ENCODE data around the gene GGACT. TPM values are rescaled to one million over a fixed set of nuclear protein-coding genes. Genes with fewer than 3 reads are reported as not detected.

Gene GGACT
- total RNA-seq, 1 donor from 2014 or later = 1.3 TPM

- Histone ChIP-seq H3K4me3 (no peak overlapping the region), H3K9me3 (ENCODE audit: low read depth) (no peaks in the 10 kb centered on the region), H3K9ac (no peak overlapping the region), H3K4me2 (no peak overlapping the region), H4K20me1 (ENCODE audit: low read depth) (peaks cover 7% of the 10 kb centered on the region), H2AFZ (replicated peaks) (no peak overlapping the region), H3K79me2 (ENCODE audit: low read depth) (no peaks in the 10 kb centered on the region), H3K36me3 (peaks cover 7% of the 10 kb centered on the region), H3K27ac (no peak overlapping the region), H3K27me3 (no peaks in the 10 kb centered on the region), H3K4me1 (peaks cover 16% of the 10 kb centered on the region), H3F3A (ENCODE audit: low read depth) (no peaks in the 10 kb centered on the region)
- H3K27me3 Mint-ChIP-seq (ENCODE audit: insufficient read depth, low read depth) = no peaks in the 10 kb centered on the region
- H3K36me3 Mint-ChIP-seq = peaks cover 50% of the 10 kb centered on the region
- no peak for DNase-seq (ENCODE audit: low spot score)
- H3K9me3 Mint-ChIP-seq = no peaks in the 10 kb centered on the region
- H3K4me1 Mint-ChIP-seq = peaks cover 26% of the 10 kb centered on the region
- H3K4me3 Mint-ChIP-seq = no peak overlapping the region
- TF ChIP-seq EZH2 (IDR thresholded peaks at IDR 0.05) (no peak), EZH2phosphoT487 (IDR thresholded peaks at IDR 0.05) (no peak)
- TF ChIP-seq, protein P1, sequence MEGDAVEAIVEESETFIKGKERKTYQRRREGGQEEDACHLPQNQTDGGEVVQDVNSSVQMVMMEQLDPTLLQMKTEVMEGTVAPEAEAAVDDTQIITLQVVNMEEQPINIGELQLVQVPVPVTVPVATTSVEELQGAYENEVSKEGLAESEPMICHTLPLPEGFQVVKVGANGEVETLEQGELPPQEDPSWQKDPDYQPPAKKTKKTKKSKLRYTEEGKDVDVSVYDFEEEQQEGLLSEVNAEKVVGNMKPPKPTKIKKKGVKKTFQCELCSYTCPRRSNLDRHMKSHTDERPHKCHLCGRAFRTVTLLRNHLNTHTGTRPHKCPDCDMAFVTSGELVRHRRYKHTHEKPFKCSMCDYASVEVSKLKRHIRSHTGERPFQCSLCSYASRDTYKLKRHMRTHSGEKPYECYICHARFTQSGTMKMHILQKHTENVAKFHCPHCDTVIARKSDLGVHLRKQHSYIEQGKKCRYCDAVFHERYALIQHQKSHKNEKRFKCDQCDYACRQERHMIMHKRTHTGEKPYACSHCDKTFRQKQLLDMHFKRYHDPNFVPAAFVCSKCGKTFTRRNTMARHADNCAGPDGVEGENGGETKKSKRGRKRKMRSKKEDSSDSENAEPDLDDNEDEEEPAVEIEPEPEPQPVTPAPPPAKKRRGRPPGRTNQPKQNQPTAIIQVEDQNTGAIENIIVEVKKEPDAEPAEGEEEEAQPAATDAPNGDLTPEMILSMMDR (IDR thresholded peaks at IDR 0.05) = no peak
- no peak overlapping the region for H3K27ac Mint-ChIP-seq
Observed at GRCh38 chr13:100633461-100633860, 44.9 kb upstream of the GGACT start.

GRCh38 chr13:100630555-100630954 lies 42.0 kb upstream of the GGACT start:
- no peak overlapping the region for H3K4me3 ChIP-seq
- peaks cover 26% of the 10 kb centered on the region for H3K4me1 Mint-ChIP-seq
- no peaks in the 10 kb centered on the region for H3F3A ChIP-seq (ENCODE audit: low read depth)
- H3K9ac ChIP-seq = no peak overlapping the region
- H3K27ac ChIP-seq = peak overlapping the region; percentile 34
- peaks cover 55% of the 10 kb centered on the region for H3K36me3 Mint-ChIP-seq
- no peak for TF ChIP-seq EZH2 (IDR thresholded peaks at IDR 0.05)
- TF ChIP-seq, protein P1 (IDR thresholded peaks at IDR 0.05) = peak; percentile 32
- H3K79me2 ChIP-seq (ENCODE audit: low read depth) = no peaks in the 10 kb centered on the region
- peak overlapping the region; percentile 65 for H3K4me3 Mint-ChIP-seq
- peaks cover 7% of the 10 kb centered on the region for H3K36me3 ChIP-seq
- H3K27ac Mint-ChIP-seq = peak overlapping the region; percentile 58
- no peaks in the 10 kb centered on the region for H3K27me3 ChIP-seq
- no peak overlapping the region for H2AFZ ChIP-seq (replicated peaks)
- peak; percentile 78 for DNase-seq (ENCODE audit: low spot score)
- no peaks in the 10 kb centered on the region for H3K9me3 ChIP-seq (ENCODE audit: low read depth)
- no peaks in the 10 kb centered on the region for H3K9me3 Mint-ChIP-seq
- peak overlapping the region; percentile 60 for H3K4me2 ChIP-seq
- H4K20me1 ChIP-seq (ENCODE audit: low read depth) = peaks cover 7% of the 10 kb centered on the region
- H3K4me1 ChIP-seq = peaks cover 16% of the 10 kb centered on the region
- no peaks in the 10 kb centered on the region for H3K27me3 Mint-ChIP-seq (ENCODE audit: insufficient read depth, low read depth)

- Histone ChIP-seq H3F3A (ENCODE audit: low read depth) (no peaks in the 10 kb centered on the region), H3K27ac (no peak overlapping the region), H3K4me1 (peaks cover 16% of the 10 kb centered on the region), H3K9me3 (ENCODE audit: low read depth) (no peaks in the 10 kb centered on the region), H3K36me3 (peaks cover 8% of the 10 kb centered on the region), H4K20me1 (ENCODE audit: low read depth) (peaks cover 7% of the 10 kb centered on the region), H3K79me2 (ENCODE audit: low read depth) (no peaks in the 10 kb centered on the region), H3K4me3 (no peak overlapping the region), H2AFZ (replicated peaks) (no peak overlapping the region), H3K9ac (no peak overlapping the region), H3K27me3 (no peaks in the 10 kb centered on the region), H3K4me2 (no peak overlapping the region)
- Mint-ChIP-seq H3K9me3 (peaks cover 4% of the 10 kb centered on the region), H3K4me3 (no peak overlapping the region), H3K27ac (no peak overlapping the region), H3K36me3 (peaks cover 59% of the 10 kb centered on the region), H3K4me1 (peaks cover 25% of the 10 kb centered on the region), H3K27me3 (ENCODE audit: insufficient read depth, low read depth) (no peaks in the 10 kb centered on the region)
- TF ChIP-seq, protein P1 (IDR thresholded peaks at IDR 0.05) = no peak
- TF ChIP-seq EZH2 (IDR thresholded peaks at IDR 0.05) = no peak
- TF ChIP-seq EZH2phosphoT487 (IDR thresholded peaks at IDR 0.05) = no peak
- DNase-seq (ENCODE audit: low spot score) = no peak
Observed at GRCh38 chr13:100627120-100627519, 38.5 kb upstream of the GGACT start.

Measured in neural progenitor cell (in vitro differentiated cells).